Dedifferentiated amniotic fluid mesenchymal stem cell (primary cell): ENCODE data around the gene KCTD3.

Experiments
- DNase-seq: peaks from one replicate; pipeline ENCODE4 v3.0.0-alpha.2; 2016; ENCODE audit errors: extremely low spot score

Gene KCTD3

GRCh38 chr1:215651867-215652266 lies 84.8 kb downstream of the KCTD3 start:
- DNase-seq, result no peak

DNA sequence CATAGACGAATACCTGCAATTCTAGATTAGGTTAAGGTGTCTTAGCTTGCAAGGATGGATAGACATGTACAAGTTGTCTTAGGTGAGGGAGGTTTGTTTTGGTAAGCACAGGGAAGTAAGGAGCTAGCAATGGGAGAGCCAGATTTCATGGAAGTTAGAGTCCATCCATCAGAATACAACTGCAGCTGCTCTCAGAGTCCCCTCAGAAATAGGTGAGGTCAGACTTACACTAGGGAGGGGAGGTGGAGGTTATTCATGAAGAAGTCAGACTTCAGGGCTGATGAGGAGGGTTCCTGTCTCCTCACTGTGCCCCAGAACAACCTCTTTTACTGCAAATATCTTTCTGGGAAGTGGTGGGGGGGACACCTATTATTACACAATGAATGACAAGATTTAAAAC lies 85.3 kb downstream of the KCTD3 start:
- no peak for DNase-seq

- no peak for DNase-seq
Measured at GRCh38 chr1:215657047-215657446, 89.9 kb downstream of the KCTD3 start.

DNA sequence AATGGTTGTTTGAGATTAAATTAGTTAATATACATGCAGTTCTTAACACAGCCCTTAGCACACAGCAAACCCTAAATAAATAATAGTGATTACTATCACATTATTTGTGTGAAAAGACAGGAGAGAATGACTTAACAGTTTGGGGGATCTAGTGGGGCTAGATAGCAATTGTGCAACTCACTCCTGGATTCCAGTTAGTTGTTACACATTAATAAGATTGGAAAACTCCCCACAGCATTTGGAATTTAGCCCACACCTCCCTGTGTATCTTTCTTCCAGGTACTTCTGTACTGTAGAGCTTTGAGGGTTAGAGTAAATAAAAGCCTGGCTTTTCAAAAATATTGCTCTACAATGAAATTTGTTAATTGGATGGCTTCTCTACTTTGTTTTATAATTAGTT lies 93.2 kb downstream of the KCTD3 start:
- DNase-seq, result no peak

DNA sequence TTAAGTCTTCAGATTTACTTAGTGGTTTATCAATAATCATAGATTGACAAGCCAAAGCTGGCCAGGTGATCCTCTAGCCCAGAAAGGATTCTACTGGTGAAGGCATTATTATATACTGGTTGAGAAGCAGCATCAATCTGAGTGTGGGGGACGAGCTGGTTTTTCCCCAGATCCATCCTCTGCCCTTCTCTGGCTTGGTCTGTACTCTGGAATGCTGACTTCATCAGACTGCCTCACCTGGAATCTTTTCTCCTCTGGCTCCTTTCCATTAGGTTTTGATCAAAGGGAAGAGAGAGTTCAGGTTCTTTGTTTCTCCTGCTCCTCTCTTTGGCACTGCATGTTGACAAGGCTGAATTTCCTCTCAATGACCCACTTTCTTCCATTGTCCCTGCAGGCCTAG lies 93.9 kb downstream of the KCTD3 start:
- no peak for DNase-seq

- peak; percentile 17 for DNase-seq
Measured at GRCh38 chr1:215665215-215665614, 98.1 kb downstream of the KCTD3 start.

DNA sequence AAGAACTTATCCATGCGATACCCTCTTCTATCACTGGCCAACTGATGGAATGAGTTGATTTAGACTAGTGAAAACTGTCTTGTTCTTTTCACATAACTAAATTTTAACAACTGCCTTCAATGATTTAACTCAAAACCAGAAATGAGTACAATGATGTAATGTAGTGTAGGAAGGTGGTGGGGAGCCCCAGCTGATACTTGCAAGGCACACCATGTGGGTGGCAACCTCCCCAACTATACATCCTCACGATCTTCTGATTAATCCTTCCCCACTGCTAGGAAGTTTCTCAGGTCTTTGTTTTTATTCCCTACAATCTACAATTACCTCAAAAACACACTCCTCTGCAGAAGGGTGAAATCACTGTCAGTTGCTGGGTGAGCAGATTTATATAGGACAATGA lies 100.7 kb downstream of the KCTD3 start:
- no peak for DNase-seq

- peak; percentile 66 for DNase-seq
Measured at GRCh38 chr1:215669806-215670491, 102.8 kb downstream of the KCTD3 start.
